GM21825 (cell line): ENCODE data around the gene NFE2L1.

ENCODE experiments used
- ATAC-seq: cut with Tn5 transposase; IDR thresholded peaks from one replicate; pipeline ENCODE4 v1.9.1; 2021; ENCODE audit warnings: mild to moderate bottlenecking, moderate library complexity; ENCODE audit not compliant: unreplicated experiment

NFE2L1 gene

GRCh38 chr17:48046296-48046695 lies 1.9 kb upstream of the NFE2L1 start:
- no peak for ATAC-seq

- no peak for ATAC-seq
These were observed 932 bp upstream of the NFE2L1 start for GRCh38 chr17:48047113-48047740.

- ATAC-seq = peak; percentile 32
These were observed 396 bp downstream of the NFE2L1 start for GRCh38 chr17:48048384-48049126.

- ATAC-seq = no peak
These were observed 3.1 kb downstream of the NFE2L1 start for GRCh38 chr17:48051283-48051682.

GRCh38 chr17:48051706-48052486 lies 3.7 kb downstream of the NFE2L1 start:
- no peak for ATAC-seq

GRCh38 chr17:48052956-48053757 lies 5.0 kb downstream of the NFE2L1 start:
- no peak for ATAC-seq

- ATAC-seq = no peak
These were observed 5.6 kb downstream of the NFE2L1 start for GRCh38 chr17:48053758-48054237.

- ATAC-seq = no peak
These were observed 6.4 kb downstream of the NFE2L1 start for GRCh38 chr17:48054238-48055185.

GRCh38 chr17:48055531-48056245 lies 7.5 kb downstream of the NFE2L1 start:
- peak; percentile 37 for ATAC-seq

- no peak for ATAC-seq
These were observed 8.1 kb downstream of the NFE2L1 start for GRCh38 chr17:48056246-48056745.

GRCh38 chr17:48056879-48057278 lies 8.7 kb downstream of the NFE2L1 start:
- ATAC-seq = no peak

- no peak for ATAC-seq
These were observed 9.5 kb downstream of the NFE2L1 start for GRCh38 chr17:48057626-48058025.

GRCh38 chr17:48058393-48059124 lies 10.4 kb downstream of the NFE2L1 start:
- ATAC-seq = no peak

GRCh38 chr17:48059125-48059668 lies 11.0 kb downstream of the NFE2L1 start:
- no peak for ATAC-seq

- no peak for ATAC-seq
These were observed 12.1 kb downstream of the NFE2L1 start for GRCh38 chr17:48060249-48060648.

GRCh38 chr17:48062273-48062672 lies 14.1 kb downstream of the NFE2L1 start:
- ATAC-seq = no peak

- ATAC-seq = no peak
These were observed 16.5 kb downstream of the NFE2L1 start for GRCh38 chr17:48064638-48065037.

GRCh38 chr17:48066192-48066591 lies 18.0 kb downstream of the NFE2L1 start:
- ATAC-seq = no peak
